GM12878 (cell line): ENCODE measurements around the gene FOXD2. TPM values are rescaled to one million over a fixed set of nuclear protein-coding genes. Genes with fewer than 3 reads are reported as not detected.

Source experiments
- ATAC-seq: fragments of 200-7000 bp; cut with Tn5 transposase; 3 replicates; pipeline ENCODE4 v1.9.1; 2020; ENCODE audit warnings: mild to moderate bottlenecking, moderate library complexity
- BruUV-seq: library from RNA; stranded (reverse); fragments of 400-500 nt; replicated peaks from 2 replicates; lab custom pipeline; 2021; lab: Mats Ljungman, UMichigan
- CTCF ChIA-PET: fragments of 300-600 bp; sonication (Branson Sonifier 250); formaldehyde crosslinking; extraction: SDS; loops from one replicate; lab custom pipeline; 2021; ENCODE audit warnings: inconsistent platforms; lab: Yijun Ruan, JAX
- POLR2A ChIA-PET: fragments of 350-600 bp; formaldehyde crosslinking; extraction: SDS; loops from one replicate; lab custom pipeline; 2021; ENCODE audit warnings: inconsistent platforms; lab: Charles Lee
- RAD21 ChIA-PET: fragments of 300-600 bp; sonication (Branson Sonifier 250); formaldehyde crosslinking; loops from one replicate; lab custom pipeline; 2023; ENCODE audit warnings: antibody characterized with exemption; ENCODE audit not compliant: unreplicated experiment; lab: Charles Lee
- SMC1A ChIA-PET: fragments of 300-600 bp; sonication (Branson Sonifier 250); formaldehyde crosslinking; loops from one replicate; lab custom pipeline; 2023; ENCODE audit not compliant: unreplicated experiment, uncharacterized antibody; lab: Charles Lee
- DNase-seq: peaks from one replicate; pipeline ENCODE4 v3.0.0-alpha.2; 2011; ENCODE audit warnings: low read depth, low spot score
- FAIRE-seq: peaks from 3 replicates; lab custom pipeline; 2011; peaks lifted over from hg19 to GRCh38; lab: Jason Lieb, UNC
- H2AFZ ChIP-seq: 2 replicates; pipeline ENCODE4 v1.6.0; 2011; ENCODE audit warnings: low read depth, low read length, control low read depth; ENCODE audit not compliant: control insufficient read depth
- H3K27ac ChIP-seq: 2 replicates; pipeline ENCODE4 v1.5.1; 2011; ENCODE audit warnings: control low read depth; ENCODE audit not compliant: control insufficient read depth, insufficient read depth
- H3K27me3 ChIP-seq, 2 experiments: replicated peaks in 1 of 2; 2 replicates each; pipeline versions ENCODE4 v1.6.0 to v1.6.1; 2011; ENCODE audit warnings: low read length in 1 of 2; ENCODE audit not compliant: control insufficient read depth in 2 of 2, insufficient read depth in 2 of 2
- H3K36me3 ChIP-seq, 2 experiments: 2 replicates each; pipeline ENCODE4 v1.5.1; 2011; ENCODE audit warnings: low read length in 1 of 2; ENCODE audit not compliant: control insufficient read depth in 2 of 2, insufficient read depth in 2 of 2
- H3K4me1 ChIP-seq: 2 replicates; pipeline ENCODE4 v1.6.1; 2011; ENCODE audit warnings: mild to moderate bottlenecking, low read length, moderate library complexity, mixed read lengths; ENCODE audit not compliant: control insufficient read depth, insufficient read depth
- H3K4me2 ChIP-seq: 2 replicates; pipeline ENCODE4 v1.6.0; 2011; ENCODE audit warnings: control low read depth; ENCODE audit not compliant: control insufficient read depth, insufficient read depth
- H3K4me3 ChIP-seq: fragments of 200-600 bp; sonication (generic); 2 replicates; pipeline ENCODE4 v1.5.1; 2016
- H3K79me2 ChIP-seq: 2 replicates; pipeline ENCODE4 v1.6.0; 2011; ENCODE audit warnings: low read length; ENCODE audit not compliant: control insufficient read depth, insufficient read depth
- H3K9ac ChIP-seq: 2 replicates; pipeline ENCODE4 v1.8.0; 2011; ENCODE audit warnings: low read length, control low read depth, mixed read lengths; ENCODE audit not compliant: control insufficient read depth, insufficient read depth
- H3K9me3 ChIP-seq: replicated peaks from 3 replicates; pipeline ENCODE4 v1.5.1; 2011; ENCODE audit warnings: mild to moderate bottlenecking, low read length; ENCODE audit not compliant: control insufficient read depth, insufficient read depth
- H4K20me1 ChIP-seq: 2 replicates; pipeline ENCODE4 v1.6.0; 2011; ENCODE audit not compliant: control insufficient read depth, insufficient read depth
- EED ChIP-seq: sonication (generic); IDR thresholded peaks from 2 replicates; pipeline ENCODE4 v1.6.1; 2016; ENCODE audit warnings: antibody characterized with exemption, low read depth
- HDAC6 ChIP-seq: fragments of 200-600 bp; sonication (generic); IDR thresholded peaks from one replicate; pipeline ENCODE4 v1.8.0; 2017; ENCODE audit warnings: antibody characterized with exemption; ENCODE audit not compliant: unreplicated experiment
- HDGF ChIP-seq: fragments of 450-650 bp; IDR thresholded peaks from 2 replicates; pipeline ENCODE4 v1.6.1; 2016; ENCODE audit warnings: antibody characterized with exemption
- MTA2 ChIP-seq: fragments of 450-650 bp; IDR thresholded peaks from 2 replicates; pipeline ENCODE4 v1.6.1; 2016; ENCODE audit warnings: low read depth, mild to moderate bottlenecking, moderate library complexity
- RBBP5 ChIP-seq: fragments of 200-600 bp; sonication (generic); conservative IDR thresholded peaks from 2 replicates; pipeline ENCODE4 v1.6.1; 2016
- SMC3 ChIP-seq: IDR thresholded peaks from 2 replicates; pipeline ENCODE4 v1.6.1; 2011; ENCODE audit warnings: low read length, improper control_type of control experiment, borderline replicate concordance
- SP1 ChIP-seq: IDR thresholded peaks from one replicate; pipeline ENCODE4 v1.6.1; 2011; ENCODE audit warnings: low read depth, low read length
- STAT1 ChIP-seq: fragments of 450-650 bp; conservative IDR thresholded peaks from 2 replicates; pipeline ENCODE4 v1.6.1; 2014; ENCODE audit warnings: antibody characterized with exemption, mild to moderate bottlenecking
- TAF1 ChIP-seq: IDR thresholded peaks from 2 replicates; pipeline ENCODE4 v1.6.1; 2011; ENCODE audit warnings: mild to moderate bottlenecking, low read depth, low read length, borderline replicate concordance
- whole genome bisulfite sequencing: methylation state at CpG from one replicate; pipeline ENCODE4 v1.1.6; 2016; ENCODE audit warnings: low lambda C conversion rate; ENCODE audit not compliant: insufficient replicate concordance, insufficient coverage; ENCODE audit errors: missing lambda C conversion rate; 5-methylcytosine and 5-hydroxymethylcytosine counted together
- in situ Hi-C: fragments of 300-500 bp; cut with MboI; formaldehyde crosslinking; loops from 9 replicates; pipeline ENCODE4 v1.14.3; 2018; ENCODE audit warnings: mixed read lengths
- intact Hi-C: fragments of 100-400 bp; cut with micrococcal nuclease; formaldehyde crosslinking; loops from one replicate; pipeline ENCODE4 v1.14.2; 2022; ENCODE audit not compliant: unreplicated experiment
- polyA plus RNA-seq, 11 experiments: library from polyadenylated mRNA; depleted of rRNA in 4 of 11; unstranded in 6 of 11; stranded (reverse) in 5 of 11; fragments of >200 nt; fragmentation: Nextera tagmentation in 4 of 11; fragmentation: Illumina TruSeq in 1 of 11; extraction: Ambion mirVana in 4 of 11; extraction: Trizol in 1 of 11; gene quantifications; 1 replicate in 1 of 11; 2 replicates in 10 of 11; pipeline versions ENCODE4 v1.2.1 to v1.2.3, GENCODE V29; 2011 to 2016; ENCODE audit warnings: inconsistent platforms in 2 of 11, missing spikeins in 2 of 11, low read depth in 1 of 11
- total RNA-seq, 4 experiments: library from RNA; depleted of rRNA in 3 of 4; stranded (reverse); fragments of >200 nt in 3 of 4; fragmentation: Illumina TruSeq in 1 of 4; extraction: Trizol in 1 of 4; gene quantifications; 2 replicates each; pipeline versions ENCODE4 v1.2.1 to v1.2.3, GENCODE V29; 2013 to 2021
- TF ChIP-seq, protein P1 (sequence below): fragments of 450-650 bp; IDR thresholded peaks from 2 replicates; pipeline ENCODE4 v1.6.1; 2018; ENCODE audit warnings: mild to moderate bottlenecking, low read depth, moderate library complexity; ENCODE audit not compliant: partially characterized antibody
- TF ChIP-seq, protein P2 (sequence below): fragments of 450-650 bp; conservative IDR thresholded peaks from 2 replicates; pipeline ENCODE4 v1.6.1; 2017; ENCODE audit warnings: mild to moderate bottlenecking, moderate library complexity
- TF ChIP-seq, protein P3 (sequence below): IDR thresholded peaks from 2 replicates; pipeline ENCODE4 v1.6.1; 2011; ENCODE audit warnings: low read depth, mild to moderate bottlenecking, low read length, moderate library complexity, borderline replicate concordance; ENCODE audit errors: extremely low read depth
- TF ChIP-seq, protein P4 (sequence below): fragments of 450-650 bp; IDR thresholded peaks from 2 replicates; pipeline ENCODE4 v1.6.1; 2017; ENCODE audit warnings: mild to moderate bottlenecking, moderate library complexity

FOXD2 gene
- total and polyA plus RNA-seq, 10 of the 15 experiments (the other 5 are each of a cell fraction or from before 2014, with no cell fraction given): under 0.01 to 0.27 (median 0.04) TPM; not detected in 1

DNA sequence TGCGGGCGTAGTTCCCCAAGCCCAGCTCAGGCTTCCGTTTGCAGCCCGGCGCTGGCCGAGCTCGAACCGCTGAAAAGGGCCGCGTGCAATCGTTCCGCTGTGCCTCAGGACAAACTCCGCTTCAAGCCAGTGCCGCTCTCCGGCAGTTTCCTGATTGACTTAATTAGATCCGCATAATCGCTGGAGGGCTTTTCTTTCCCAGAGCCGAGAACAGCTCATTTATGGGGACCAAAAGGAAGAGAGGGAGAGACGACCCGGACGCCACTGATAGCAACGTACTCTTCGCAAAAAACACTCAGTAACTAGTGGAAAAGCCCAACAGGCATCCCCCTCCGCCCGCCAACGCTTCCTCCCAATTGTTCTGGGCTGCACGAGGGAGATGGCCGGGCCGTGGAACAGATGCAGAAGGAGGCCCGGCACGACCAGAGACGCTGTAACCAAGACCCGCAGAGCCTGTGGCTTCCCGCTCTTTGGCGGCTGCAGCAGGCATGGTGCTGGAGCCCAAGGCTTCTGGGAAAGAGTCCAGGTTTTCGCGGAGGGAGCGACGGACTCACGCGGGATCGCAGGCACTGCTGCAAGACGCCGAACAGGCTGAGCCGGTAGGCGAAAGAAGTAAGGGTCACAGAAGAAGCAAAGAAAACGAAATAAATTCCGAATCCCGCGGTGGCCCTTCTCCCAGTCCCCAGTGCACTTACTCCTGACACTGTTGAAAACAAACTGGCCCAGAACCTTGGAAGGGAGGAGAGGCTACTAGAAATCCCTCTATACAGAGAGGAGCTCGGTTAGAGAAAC is 3.6 kb upstream of the FOXD2 start:
- ChIA-PET SMC1A (interaction anchor here (0.7 to 1.9 kb wide), 10 partner anchors 13 to 292 kb away, joined by 3 to 7 read pairs (median 4); no protein-coding TSS in a partner anchor), POLR2A (interaction anchor here (0.6 kb wide), 1 partner anchor 397 kb away, joined by 4 read pairs; no protein-coding TSS in a partner anchor), RAD21 (interaction anchor here (1.1 to 3.8 kb wide), 8 partner anchors 16 to 292 kb away, joined by 3 to 23 read pairs (median 4); no protein-coding TSS in a partner anchor), CTCF (interaction anchor here (0.7 to 3.8 kb wide), 27 partner anchors 9 to 565 kb away, joined by 3 to 22 read pairs (median 4); partner anchors contain the start of gene STIL)
- intact Hi-C loops (loop anchor here (10.0 kb wide), 2 partner anchors 99 to 259 kb away; partner anchors contain the start of gene CMPK1), in situ Hi-C loops (loop anchor here (5.0 kb wide), 1 partner anchor 278 kb away; no protein-coding TSS in a partner anchor)
- peak overlapping the region; percentile 70 for H3K4me2 ChIP-seq
- ATAC-seq (no peak), DNase-seq (no peak), FAIRE-seq (no peak)
- peaks cover 2% of the 10 kb centered on the region; the same call in 1 of the 2 replicates for H3K79me2 ChIP-seq
- WGBS: 87% methylated on average over 50 of the region's 51 CpGs
- H3K9me3 ChIP-seq: no peaks in the 10 kb centered on the region
- H3K27ac ChIP-seq: no peak overlapping the region
- H3K27me3 ChIP-seq: peaks cover 0 to 3% of the 10 kb centered on the region in 2 experiments; a peak in 2 of 4 replicates
- H3K36me3 ChIP-seq: no peaks in the 10 kb centered on the region
- H3K4me3 ChIP-seq: peak overlapping the region; percentile 54
- H4K20me1 ChIP-seq: no peaks in the 10 kb centered on the region
- H3K4me1 ChIP-seq: peaks cover 23% of the 10 kb centered on the region
- peak overlapping the region; percentile 39 for H2AFZ ChIP-seq
- BruUV-seq: no TSS peak
- H3K9ac ChIP-seq: no peak overlapping the region; the same call in 1 of the 2 replicates
- TF ChIP-seq MTA2 (no peak), SP1 (no peak), HDGF (no peak), RBBP5 (no peak), TAF1 (no peak), SMC3 (no peak), STAT1 (no peak), HDAC6 (no peak), EED (no peak)
- TF ChIP-seq, protein P1, sequence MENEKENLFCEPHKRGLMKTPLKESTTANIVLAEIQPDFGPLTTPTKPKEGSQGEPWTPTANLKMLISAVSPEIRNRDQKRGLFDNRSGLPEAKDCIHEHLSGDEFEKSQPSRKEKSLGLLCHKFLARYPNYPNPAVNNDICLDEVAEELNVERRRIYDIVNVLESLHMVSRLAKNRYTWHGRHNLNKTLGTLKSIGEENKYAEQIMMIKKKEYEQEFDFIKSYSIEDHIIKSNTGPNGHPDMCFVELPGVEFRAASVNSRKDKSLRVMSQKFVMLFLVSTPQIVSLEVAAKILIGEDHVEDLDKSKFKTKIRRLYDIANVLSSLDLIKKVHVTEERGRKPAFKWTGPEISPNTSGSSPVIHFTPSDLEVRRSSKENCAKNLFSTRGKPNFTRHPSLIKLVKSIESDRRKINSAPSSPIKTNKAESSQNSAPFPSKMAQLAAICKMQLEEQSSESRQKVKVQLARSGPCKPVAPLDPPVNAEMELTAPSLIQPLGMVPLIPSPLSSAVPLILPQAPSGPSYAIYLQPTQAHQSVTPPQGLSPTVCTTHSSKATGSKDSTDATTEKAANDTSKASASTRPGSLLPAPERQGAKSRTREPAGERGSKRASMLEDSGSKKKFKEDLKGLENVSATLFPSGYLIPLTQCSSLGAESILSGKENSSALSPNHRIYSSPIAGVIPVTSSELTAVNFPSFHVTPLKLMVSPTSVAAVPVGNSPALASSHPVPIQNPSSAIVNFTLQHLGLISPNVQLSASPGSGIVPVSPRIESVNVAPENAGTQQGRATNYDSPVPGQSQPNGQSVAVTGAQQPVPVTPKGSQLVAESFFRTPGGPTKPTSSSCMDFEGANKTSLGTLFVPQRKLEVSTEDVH: no peak
- TF ChIP-seq, protein P2, sequence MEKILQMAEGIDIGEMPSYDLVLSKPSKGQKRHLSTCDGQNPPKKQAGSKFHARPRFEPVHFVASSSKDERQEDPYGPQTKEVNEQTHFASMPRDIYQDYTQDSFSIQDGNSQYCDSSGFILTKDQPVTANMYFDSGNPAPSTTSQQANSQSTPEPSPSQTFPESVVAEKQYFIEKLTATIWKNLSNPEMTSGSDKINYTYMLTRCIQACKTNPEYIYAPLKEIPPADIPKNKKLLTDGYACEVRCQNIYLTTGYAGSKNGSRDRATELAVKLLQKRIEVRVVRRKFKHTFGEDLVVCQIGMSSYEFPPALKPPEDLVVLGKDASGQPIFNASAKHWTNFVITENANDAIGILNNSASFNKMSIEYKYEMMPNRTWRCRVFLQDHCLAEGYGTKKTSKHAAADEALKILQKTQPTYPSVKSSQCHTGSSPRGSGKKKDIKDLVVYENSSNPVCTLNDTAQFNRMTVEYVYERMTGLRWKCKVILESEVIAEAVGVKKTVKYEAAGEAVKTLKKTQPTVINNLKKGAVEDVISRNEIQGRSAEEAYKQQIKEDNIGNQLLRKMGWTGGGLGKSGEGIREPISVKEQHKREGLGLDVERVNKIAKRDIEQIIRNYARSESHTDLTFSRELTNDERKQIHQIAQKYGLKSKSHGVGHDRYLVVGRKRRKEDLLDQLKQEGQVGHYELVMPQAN: no peak
- TF ChIP-seq, protein P3, sequence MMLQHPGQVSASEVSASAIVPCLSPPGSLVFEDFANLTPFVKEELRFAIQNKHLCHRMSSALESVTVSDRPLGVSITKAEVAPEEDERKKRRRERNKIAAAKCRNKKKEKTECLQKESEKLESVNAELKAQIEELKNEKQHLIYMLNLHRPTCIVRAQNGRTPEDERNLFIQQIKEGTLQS: no peak
- TF ChIP-seq, protein P4, sequence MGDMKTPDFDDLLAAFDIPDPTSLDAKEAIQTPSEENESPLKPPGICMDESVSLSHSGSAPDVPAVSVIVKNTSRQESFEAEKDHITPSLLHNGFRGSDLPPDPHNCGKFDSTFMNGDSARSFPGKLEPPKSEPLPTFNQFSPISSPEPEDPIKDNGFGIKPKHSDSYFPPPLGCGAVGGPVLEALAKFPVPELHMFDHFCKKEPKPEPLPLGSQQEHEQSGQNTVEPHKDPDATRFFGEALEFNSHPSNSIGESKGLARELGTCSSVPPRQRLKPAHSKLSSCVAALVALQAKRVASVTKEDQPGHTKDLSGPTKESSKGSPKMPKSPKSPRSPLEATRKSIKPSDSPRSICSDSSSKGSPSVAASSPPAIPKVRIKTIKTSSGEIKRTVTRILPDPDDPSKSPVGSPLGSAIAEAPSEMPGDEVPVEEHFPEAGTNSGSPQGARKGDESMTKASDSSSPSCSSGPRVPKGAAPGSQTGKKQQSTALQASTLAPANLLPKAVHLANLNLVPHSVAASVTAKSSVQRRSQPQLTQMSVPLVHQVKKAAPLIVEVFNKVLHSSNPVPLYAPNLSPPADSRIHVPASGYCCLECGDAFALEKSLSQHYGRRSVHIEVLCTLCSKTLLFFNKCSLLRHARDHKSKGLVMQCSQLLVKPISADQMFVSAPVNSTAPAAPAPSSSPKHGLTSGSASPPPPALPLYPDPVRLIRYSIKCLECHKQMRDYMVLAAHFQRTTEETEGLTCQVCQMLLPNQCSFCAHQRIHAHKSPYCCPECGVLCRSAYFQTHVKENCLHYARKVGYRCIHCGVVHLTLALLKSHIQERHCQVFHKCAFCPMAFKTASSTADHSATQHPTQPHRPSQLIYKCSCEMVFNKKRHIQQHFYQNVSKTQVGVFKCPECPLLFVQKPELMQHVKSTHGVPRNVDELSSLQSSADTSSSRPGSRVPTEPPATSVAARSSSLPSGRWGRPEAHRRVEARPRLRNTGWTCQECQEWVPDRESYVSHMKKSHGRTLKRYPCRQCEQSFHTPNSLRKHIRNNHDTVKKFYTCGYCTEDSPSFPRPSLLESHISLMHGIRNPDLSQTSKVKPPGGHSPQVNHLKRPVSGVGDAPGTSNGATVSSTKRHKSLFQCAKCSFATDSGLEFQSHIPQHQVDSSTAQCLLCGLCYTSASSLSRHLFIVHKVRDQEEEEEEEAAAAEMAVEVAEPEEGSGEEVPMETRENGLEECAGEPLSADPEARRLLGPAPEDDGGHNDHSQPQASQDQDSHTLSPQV: no peak
